ENCODE results near the gene PIK3R3.
"Not testable (repeated sequence)": the region's sequence is repeated elsewhere in the genome, so short reads cannot be mapped to it uniquely, and the experiment has no call there.

Gene PIK3R3

DNA sequence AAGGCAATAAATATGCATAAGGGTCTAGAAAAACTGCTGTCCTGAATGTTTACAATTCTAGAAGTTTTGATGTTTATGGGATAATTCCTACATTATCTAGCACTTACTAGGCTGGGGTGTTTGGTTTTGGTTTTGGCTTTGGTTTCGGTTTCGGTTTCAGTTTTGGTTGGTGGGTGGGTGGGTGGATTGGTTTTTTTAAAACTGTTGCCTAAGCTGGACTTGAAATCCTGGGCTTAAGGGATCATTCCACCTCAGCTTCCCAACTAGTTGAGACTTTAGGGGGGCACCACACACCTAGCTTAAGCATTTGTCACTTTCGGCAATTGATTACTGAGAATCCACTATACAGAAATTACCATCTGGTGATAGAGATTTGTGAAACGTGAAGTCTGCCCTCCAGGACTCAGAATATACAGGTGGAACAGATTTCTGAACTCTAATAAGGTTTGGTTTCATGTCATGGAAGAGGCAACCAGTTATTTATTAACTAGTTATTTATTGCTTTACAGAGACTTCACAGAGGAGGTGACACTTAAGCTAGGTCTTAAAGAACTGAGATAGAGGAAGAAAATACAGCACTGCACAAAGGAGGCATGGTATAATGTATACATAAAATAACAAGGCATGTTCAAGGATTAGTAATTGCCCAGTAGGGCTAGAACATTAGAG lies 69.6 kb downstream of the PIK3R3 start:
- no peak for FAIRE-seq

DNA sequence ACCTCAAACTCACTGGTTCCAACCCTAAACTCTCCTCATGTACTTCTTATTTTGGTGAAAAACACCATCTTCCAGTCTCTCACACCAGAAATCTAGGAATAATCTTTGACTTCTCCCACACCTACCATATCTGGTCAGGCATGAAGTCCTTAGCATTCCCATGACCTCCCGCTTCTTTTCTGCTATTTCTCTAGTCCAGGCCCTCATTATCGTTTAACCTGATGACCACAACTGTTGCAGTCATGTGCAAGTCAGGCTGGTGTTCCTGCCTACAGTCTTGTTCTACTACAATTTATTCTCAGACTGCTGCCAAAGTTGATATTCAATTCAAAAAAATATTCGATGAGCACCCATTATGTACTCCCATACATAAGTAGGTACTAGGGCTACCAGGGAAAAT lies 71.3 kb downstream of the PIK3R3 start:
- no peak for FAIRE-seq

DNA sequence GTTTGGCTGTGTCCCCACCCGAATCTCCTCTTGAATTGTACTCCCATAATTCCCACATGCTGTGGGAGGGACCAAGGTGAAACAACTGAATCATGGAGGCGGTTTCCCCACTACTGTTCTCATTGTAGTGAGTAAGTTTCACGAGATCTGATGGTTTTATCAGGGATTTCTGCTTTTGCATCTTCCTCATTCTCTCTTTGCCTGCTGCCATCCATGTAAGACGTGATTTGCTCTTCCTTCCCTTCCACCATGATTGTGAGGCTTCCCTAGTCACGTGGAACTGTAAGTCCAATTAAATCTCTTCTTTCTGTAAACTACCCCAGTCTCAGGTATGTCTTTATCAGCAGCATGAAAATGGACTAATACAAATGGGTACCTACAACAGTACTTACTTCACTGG lies 73.5 kb downstream of the PIK3R3 start:
- no peak for FAIRE-seq

DNA sequence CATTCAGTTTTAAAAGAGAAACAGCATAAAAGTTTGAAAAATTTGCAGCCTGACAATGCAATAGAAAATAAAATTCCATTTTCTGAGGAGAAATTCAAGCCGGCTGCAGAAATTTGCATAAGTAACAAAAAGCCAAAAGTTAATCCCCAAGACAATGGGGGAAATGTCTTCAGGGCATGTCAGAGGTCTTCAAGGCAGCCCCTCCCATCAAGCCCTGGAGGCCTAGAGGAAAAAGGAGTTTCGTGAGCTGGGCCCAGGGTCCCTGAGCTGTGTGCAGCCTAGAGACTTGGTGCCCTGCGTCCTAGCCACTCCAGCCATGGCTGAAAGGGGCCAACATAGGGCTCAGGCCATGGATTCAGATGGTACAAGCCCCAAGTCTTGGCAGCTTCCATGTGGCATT lies 74.6 kb downstream of the PIK3R3 start:
- no peak for FAIRE-seq

DNA sequence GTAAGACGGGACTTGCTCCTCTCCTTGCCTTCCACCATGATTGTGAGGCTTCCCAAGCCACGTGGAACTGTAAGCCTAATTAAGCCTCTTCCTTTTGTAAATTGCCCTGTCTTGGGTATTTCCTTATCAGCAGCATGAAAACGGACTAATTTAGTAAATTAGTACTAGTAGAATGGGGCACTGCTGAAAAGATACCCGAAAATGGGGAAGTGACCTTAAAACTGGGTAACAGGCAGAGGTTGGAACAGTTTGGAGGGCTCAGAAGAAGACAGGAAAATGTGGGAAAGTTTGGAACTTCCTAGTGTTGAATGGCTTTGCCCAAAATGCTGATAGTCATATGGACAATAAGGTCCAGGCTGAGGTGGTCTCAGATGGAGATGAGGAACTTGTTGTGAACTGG lies 75.2 kb downstream of the PIK3R3 start:
- not testable (repeated sequence) for FAIRE-seq

DNA sequence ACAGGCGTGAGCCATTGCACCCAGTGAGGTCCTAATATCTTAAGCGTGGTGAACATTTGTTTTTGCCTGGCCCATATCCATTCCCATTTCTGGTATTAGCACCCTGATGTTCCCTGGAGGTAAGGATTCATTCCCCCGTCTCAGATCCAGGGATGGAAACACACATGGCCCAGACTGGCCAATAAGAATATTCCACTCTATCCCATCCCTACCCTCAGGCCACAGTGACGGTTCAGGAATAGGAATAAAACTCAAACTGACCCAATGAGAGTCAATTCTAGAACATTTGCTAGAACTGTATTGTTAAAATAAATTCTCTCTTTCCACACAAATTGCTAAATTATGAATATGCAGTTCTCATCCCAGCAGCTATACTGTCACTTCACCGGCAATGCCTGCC lies 76.1 kb downstream of the PIK3R3 start:
- FAIRE-seq, result no peak

DNA sequence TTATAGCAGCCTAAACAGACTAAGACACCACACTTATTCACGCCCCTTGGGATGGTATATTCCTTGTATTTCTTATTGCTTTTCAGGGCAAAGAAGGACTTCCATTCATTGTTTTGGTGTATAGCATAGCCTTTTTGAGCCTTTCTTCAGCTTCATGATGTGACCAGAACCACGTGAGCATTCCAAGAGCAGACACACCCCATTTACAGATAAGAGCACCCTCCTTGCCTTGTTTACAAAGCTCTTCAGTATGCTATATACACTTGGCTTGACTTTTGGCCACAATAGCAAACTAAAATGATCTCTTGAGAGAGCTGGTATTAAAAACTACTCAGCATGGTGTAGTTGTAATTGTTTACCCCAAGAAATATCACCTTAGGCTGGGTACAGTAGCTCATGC lies 78.7 kb downstream of the PIK3R3 start:
- no peak for FAIRE-seq

DNA sequence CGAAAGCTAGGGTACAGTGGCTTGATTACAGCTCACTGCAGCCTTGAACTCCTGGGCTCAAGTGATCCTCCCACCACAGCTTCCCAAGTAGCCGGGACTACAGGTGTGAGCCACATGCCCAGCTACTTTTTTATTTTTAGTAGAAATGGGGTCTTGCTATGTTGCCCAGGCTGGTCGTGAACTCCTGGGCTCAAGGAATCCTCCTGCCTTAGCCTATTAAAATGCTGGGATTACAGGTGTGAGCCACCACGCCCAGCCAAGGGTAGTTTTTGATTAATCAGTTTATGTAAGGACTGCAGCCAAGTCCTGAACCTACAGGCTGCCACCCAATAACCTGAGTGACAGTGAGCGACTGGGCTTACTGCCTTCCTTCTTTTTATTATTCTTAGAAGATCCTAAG lies 88.3 kb downstream of the PIK3R3 start:
- no peak for FAIRE-seq

DNA sequence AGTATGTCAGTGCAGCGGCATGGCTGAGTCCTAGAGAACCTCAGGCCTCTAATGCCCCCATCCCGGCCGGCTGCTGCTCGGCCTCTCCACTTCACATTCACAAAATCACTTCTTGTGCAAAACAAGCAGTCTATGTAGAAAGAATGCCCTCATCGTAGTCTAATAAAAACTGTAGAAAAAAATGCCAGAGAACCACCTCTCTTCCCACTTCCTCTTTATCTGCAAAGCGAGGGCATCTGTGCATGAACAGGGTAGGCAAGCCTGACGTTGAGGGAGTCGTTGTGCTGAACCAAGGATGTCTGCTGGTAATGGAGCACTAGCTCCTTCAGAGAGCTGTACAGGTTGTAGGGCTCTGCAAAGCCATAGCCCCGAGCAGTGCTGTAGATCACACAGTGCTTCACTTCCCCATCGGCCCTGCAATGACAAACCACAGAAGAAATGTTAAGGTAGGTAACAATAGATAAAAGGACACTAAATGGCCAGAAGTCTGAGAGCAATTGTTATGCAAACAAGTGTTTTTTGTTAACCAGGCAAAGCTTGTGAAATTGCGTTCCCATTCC lies 88.9 kb downstream of the PIK3R3 start:
- no peak for FAIRE-seq

DNA sequence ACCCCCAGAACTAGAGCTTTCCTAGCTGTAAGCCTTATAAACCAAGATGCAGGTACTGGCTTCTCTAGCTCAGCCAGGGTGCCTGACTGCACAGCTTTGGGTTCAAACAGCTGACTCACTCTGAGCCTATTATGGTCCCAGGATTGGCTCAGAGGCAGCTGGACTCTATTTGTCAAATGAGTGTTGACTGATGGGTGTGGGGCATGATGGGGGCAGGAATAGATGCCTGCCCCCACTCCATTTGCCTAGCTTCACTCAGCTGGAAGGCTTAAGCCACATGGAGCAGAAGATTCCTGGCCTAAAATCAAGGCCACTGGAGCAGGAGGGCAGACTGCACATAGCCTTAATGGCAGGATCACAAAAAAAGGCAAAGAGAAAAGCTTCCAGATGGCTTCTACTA lies 90.5 kb downstream of the PIK3R3 start:
- no peak for FAIRE-seq

DNA sequence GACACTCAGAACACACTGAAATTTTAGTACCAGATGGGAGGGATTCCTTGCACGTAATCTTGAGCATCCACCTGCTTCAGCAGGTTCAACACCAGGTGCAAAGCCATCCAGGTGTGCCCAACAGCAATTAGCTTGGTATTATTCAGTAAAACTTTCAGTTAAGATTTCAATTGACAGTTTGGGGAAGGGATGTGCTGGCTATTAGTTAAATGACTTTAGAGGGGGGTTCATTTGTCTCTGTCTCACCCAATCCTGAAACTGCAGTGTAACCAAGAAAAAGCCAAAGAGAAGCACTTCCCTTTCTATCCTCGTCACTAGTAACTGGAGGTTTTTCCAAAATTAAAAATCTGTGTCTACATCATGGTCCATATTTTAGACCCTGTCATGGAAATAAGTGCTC lies 90.9 kb downstream of the PIK3R3 start:
- no peak for FAIRE-seq

DNA sequence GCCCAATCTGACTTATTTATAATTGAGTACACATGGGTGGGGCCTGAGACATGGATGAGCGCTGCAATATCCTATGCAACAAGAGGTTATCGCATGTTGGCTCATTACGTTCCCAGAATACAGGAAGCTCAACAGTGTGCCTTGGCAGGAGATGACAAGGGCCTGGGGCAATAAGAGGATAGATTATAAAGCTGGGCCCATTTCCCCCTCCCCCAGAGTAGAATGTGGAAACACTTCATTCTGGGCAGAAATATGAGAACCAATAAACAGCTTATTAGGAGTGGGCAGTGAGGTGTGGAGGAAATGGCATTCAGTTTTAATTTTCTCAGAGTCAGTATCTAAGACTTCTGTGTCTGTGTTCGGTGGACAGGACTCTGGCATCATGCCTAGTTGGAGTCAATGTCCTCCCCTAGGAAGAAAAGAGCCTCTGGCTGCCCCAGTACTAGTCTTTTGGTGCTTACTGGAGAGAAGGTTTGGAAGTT lies 92.8 kb downstream of the PIK3R3 start:
- FAIRE-seq, result no peak

DNA sequence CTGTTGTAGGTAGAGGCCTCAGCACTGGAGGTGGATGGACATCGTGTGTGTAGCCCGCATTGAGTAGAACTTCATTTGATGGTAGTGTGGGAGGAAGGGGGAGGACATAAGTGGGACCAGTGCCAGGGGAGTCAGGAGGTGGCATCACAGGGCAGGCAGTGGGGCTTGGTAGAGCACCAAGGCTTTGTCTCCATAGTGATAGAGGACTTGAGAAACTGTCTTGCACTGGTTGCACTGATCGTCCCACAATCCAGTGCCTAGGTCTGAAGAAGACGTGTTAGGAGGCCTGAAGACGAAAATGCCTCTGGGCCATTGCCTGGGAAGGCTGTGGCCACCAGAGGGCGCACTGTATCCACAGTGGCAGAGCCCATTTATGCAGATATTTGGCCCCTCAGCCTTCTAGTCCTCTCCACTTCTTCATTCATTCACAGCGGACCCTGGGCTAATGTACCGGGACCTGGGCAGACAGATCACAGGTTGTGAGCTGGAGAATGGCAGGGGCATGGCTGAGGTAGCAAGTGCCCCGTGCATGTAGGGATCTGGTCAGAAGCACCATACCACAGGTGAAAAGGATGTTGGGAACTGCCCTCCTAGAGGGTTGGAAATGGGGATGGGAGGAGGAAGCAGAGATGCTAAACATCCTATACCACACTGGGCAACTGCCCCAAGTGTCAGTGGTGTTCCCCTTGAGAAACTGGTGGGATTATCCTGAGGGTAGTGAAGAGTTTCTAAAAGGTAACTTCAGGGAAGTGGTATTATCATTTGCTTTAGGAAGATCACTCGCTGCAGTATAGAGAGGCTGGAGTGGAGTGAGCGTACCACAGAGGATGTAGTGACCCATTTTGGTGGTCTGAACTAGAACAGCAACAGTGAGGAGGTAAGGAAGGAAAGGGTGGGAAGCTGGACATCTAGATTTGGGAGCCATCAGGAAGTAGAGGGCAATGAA lies 95.3 kb downstream of the PIK3R3 start:
- no peak for FAIRE-seq

DNA sequence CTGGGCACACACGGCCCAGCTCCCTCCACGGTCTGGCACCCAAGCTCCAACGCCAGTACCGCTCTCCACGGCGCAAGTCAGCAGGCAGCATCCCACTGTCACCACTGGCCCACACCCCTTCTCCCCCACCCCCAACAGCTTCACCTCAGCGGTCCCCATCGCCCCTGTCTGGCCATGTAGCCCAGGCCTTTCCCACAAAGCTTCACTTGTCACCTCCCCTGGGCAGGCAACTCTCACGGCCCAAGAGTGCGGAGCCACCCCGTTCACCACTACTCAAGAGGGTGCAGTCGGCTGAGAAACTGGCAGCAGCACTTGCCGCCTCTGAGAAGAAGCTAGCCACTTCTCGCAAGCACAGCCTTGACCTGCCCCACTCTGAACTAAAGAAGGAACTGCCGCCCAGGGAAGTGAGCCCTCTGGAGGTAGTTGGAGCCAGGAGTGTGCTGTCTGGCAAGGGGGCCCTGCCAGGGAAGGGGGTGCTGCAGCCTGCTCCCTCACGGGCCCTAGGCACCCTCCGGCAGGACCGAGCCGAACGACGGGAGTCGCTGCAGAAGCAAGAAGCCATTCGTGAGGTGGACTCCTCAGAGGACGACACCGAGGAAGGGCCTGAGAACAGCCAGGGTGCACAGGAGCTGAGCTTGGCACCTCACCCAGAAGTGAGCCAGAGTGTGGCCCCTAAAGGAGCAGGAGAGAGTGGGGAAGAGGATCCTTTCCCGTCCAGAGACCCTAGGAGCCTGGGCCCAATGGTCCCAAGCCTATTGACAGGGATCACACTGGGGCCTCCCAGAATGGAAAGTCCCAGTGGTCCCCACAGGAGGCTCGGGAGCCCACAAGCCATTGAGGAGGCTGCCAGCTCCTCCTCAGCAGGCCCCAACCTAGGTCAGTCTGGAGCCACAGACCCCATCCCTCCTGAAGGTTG lies 97.6 kb downstream of the PIK3R3 start:
- FAIRE-seq, result no peak

DNA sequence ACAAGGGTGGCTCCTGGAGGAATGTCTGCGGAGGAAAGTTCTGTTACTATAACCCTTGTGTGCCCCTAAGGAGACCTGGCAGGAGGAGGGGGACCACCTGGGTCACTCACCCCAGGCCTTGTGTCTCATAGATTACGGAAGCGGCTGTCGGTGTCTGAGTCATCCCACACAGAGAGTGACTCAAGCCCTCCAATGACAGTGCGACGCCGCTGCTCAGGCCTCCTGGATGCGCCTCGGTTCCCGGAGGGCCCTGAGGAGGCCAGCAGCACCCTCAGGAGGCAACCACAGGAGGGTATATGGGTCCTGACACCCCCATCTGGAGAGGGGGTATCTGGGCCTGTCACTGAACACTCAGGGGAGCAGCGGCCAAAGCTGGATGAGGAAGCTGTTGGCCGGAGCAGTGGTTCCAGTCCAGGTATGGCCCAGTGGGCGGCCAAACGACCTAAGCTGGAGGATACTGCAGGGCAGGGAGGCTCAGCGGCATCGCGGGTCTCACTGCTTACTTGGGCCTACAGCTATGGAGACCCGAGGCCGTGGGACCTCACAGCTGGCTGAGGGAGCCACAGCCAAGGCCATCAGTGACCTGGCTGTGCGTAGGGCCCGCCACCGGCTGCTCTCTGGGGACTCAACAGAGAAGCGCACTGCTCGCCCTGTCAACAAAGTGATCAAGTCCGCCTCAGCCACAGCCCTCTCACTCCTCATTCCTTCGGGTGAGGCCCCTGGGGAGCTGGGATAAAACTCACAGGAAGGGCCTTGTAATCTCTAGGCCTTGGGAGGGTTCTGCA lies 101.4 kb downstream of the PIK3R3 start:
- FAIRE-seq, result no peak

DNA sequence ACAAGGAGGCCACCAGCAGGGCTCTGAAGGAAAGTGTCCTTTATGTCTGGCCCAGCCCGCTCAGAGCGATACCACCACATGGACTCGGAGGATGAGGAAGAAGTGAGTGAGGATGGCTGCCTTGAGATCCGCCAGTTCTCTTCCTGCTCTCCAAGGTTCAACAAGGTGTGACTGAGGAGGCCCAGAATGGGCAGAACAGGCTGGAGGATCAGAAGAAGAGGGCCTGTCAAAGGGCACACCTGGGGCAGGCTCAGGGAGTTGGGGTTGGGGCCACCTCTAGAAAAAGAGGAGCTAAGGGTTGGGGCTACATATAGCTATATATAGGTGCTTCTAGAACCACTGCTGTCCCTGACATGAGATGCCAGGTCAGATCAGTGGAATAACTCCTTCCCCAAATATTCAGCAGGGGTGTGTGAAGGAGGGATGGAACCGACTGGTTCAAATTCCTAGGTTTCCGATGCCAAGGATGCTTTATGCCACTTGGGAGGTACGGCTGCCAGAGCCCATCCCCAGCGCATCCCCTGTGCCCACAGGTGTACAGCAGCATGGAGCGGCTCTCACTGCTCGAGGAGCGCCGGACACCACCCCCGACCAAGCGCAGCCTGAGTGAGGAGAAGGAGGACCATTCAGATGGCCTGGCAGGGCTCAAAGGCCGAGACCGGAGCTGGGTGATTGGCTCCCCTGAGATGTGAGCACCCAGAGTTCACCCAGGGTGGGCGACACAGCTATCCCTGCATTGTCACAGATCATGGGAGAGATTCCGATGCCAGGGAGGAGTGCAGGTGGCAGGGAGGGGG lies 102.2 kb downstream of the PIK3R3 start:
- FAIRE-seq, result no peak

DNA sequence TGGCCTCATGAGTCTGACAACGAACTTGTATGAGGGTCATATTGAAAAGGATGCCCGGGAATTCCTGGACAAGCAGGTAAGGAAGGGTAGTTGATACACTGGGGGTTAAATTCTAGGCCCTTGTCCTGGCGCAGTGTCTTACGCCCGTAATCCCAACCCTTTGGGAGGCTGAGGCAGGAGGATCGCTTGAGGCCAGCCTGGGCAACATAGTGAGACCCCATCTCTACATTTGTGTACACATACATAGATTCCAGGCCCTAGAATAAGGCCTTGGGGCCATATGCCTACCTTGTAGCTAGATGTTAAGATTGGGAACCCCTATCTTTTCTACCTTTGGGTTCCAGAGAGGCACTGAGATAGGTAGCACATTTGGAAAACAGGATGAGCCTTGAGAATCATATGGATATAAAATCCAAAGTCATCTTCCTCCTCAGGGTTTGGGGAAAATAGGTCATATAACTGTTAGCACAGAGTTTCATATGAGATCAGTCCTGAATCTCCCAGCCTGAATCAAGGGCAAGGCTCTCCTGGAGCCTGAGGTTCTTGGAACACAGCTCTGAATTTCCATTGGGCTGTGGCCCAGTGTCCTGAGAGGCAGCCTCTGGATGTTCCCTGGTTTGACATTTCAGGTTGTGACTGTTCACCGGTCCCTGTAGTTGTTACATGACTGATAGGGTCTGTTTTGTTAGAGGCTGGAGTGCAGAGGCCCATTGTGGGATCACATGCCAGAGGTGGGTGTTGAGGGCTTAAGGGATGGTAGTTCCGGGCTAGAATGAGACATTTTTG lies 104.4 kb downstream of the PIK3R3 start:
- no peak for FAIRE-seq

DNA sequence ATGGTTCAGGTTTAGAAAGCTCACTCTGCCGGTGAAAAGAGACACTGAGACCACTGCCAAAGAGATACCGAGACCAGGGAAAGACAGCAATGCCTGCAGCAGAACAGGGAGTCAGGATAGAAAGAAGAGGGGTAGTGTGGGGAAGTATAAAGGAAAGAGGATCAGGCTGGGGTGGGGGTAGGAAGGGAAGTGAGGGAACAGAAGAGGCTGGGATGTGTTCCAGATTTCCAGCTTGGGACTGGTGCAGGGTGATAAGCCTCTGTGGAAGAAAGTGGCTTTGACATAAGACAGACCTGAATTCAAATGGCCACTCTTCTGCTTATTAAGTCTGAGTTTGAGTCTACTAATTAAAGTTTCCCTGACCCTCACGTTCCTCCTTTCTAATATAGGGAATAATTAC lies 105.9 kb downstream of the PIK3R3 start:
- no peak for FAIRE-seq

DNA sequence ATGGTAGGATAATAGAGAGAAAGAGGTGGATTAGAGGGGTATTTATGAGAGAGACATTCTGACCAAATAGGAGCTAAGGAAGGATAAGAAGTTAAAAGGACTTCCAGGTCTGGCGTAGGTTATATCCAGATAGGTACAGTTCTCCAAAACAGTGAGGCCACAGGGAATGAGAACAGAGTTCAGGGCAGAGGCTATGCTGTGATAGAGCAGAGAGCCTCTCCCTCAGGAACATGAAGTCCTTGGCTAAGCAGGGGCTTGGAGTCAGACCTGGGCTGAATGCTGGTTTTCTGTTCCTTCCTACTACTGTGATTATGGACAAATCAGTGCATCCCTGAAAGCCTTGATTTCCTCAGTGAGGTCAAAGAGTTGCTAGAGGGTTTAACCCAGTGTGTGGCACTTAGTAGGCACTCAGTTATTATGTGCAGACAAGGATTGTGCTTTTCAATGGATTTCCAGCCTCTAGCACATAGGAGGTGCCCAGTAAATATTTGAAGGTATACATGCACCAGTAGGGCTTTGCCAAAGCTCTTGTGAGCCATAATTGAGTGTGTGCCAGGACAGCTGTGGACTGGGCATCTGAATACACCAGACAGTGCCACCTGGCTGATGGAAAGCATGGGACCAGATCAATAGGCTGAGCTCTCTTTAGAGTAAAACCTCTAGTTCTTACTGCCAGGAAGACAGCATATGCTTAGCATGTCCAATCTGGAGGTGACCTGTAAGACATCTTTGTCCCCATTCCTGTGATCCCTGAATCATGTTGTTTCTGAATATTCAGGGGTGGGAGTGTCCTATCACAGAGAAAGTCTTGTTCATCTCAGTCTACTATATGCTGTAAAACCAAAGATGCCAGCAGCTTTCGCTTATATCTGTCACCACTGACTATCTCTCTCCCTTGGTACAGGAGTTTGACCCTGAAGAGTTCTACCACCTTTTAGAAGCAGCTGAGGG lies 111.1 kb downstream of the PIK3R3 start:
- FAIRE-seq, result no peak
